ENCODE results near the gene ARHGAP45. TPM values are rescaled to one million over a fixed set of nuclear protein-coding genes. Genes with fewer than 3 reads are reported as not detected.

ARHGAP45 gene
- total and polyA plus RNA-seq, 4 donors, result 7.4 to 38.6 (median 18.5) TPM

DNA sequence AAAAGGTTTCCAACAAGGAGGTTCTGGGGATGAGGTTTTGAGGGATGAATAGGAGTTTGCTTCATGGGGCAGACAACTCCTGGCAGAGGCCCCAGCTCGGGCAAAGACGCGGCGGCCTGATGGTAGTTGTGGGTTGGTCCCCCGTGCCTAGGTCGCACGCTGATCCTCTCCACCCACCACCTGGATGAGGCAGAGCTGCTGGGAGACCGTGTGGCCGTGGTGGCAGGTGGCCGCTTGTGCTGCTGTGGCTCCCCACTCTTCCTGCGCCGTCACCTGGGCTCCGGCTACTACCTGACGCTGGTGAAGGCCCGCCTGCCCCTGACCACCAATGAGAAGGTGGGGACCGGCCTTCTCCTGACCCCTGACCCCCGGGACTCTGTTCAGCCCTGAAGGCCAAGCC lies 15.2 kb upstream of the ARHGAP45 start:
- DNase-seq (peak in 1 of 2 donors; percentile 69), ATAC-seq (ENCODE audit: low FRiP score) (no peak)
- Histone ChIP-seq H3K27ac (ENCODE audit: low read depth in 1 of 2, low read length in 2 of 2) (no peak overlapping the region), H3K4me1 (ENCODE audit: control insufficient read depth in 1 of 2, insufficient read depth in 2 of 2, low read length in 2 of 2) (no peaks in the 10 kb centered on the region), H3K9me3 (ENCODE audit: control insufficient read depth, low read length) (no peaks in the 10 kb centered on the region), H3K36me3 (ENCODE audit: control insufficient read depth in 1 of 2, insufficient read depth in 2 of 2, low read length in 1 of 2) (no peaks in the 10 kb centered on the region), H3K4me3 (ENCODE audit: low read length in 2 of 2) (no peak overlapping the region), H3K27me3 (ENCODE audit: control insufficient read depth in 1 of 2, insufficient read depth in 2 of 2, low read length in 1 of 2) (no peaks in the 10 kb centered on the region)
- WGBS, 2 donors, result 86 to 90% methylated on average over 17 of the region's 17 CpGs
- intact Hi-C loops (cut with DNase I), result no loop called here

- Histone ChIP-seq H3K27ac (ENCODE audit: low read depth in 1 of 2, low read length in 2 of 2) (no peak overlapping the region), H3K27me3 (ENCODE audit: control insufficient read depth in 1 of 2, insufficient read depth in 2 of 2, low read length in 1 of 2) (no peaks in the 10 kb centered on the region), H3K36me3 (ENCODE audit: control insufficient read depth in 1 of 2, insufficient read depth in 2 of 2, low read length in 1 of 2) (no peaks in the 10 kb centered on the region), H3K4me3 (ENCODE audit: low read length in 2 of 2) (no peak overlapping the region), H3K4me1 (ENCODE audit: control insufficient read depth in 1 of 2, insufficient read depth in 2 of 2, low read length in 2 of 2) (no peaks in the 10 kb centered on the region), H3K9me3 (ENCODE audit: control insufficient read depth, low read length) (peaks cover 5% of the 10 kb centered on the region)
- no peak for DNase-seq
- intact Hi-C loops (cut with DNase I), result no loop called here
- 74 to 82% methylated on average over 2 to 5 of the region's 5 CpGs for WGBS, 2 donors
- ATAC-seq (ENCODE audit: low FRiP score), result no peak
Observed at GRCh38 chr19:1052349-1052975, 14.5 kb upstream of the ARHGAP45 start.

DNA sequence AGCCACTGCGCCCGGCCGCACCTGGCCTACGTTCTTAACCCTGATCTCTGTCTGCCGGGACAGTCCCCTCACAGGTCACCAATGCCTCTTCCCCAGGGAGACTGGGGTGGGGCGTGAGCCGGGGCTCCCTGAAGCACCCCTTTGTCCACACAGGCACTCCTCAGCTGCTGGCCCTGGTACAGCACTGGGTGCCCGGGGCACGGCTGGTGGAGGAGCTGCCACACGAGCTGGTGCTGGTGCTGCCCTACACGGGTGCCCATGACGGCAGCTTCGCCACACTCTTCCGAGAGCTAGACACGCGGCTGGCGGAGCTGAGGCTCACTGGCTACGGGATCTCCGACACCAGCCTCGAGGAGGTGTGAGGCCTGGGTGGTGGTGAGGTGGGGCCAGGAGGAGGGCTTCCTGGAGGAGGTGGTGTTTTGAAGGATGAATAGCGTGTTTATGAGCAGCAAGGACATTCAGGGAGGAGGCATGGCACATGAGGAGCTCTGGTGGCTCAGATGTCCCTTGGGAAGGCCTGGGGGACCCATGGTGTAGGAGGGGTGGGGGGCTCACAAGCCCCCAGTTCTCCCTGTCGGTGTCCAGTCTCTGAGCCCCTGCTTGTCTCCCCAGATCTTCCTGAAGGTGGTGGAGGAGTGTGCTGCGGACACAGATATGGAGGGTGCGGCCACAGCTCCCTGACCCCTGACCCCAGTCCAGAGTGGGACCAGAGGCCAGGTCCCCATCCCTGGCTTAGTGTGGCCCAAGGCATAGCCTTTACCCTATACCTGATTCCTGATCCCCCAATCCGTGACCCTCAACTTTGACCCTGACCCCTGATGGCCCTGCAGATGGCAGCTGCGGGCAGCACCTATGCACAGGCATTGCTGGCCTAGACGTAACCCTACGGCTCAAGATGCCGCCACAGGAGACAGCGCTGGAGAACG lies 13.5 kb upstream of the ARHGAP45 start:
- intact Hi-C loops (cut with DNase I), result no loop called here
- no peak for ATAC-seq (ENCODE audit: low FRiP score)

GRCh38 chr19:1054102-1055027 lies 12.6 kb upstream of the ARHGAP45 start:
- intact Hi-C loops (cut with DNase I), result no loop called here
- Histone ChIP-seq H3K4me1 (ENCODE audit: control insufficient read depth in 1 of 2, insufficient read depth in 2 of 2, low read length in 2 of 2) (no peaks in the 10 kb centered on the region), H3K27ac (ENCODE audit: low read depth in 1 of 2, low read length in 2 of 2) (no peak overlapping the region), H3K27me3 (ENCODE audit: control insufficient read depth in 1 of 2, insufficient read depth in 2 of 2, low read length in 1 of 2) (no peaks in the 10 kb centered on the region), H3K9me3 (ENCODE audit: control insufficient read depth, low read length) (peaks cover 7% of the 10 kb centered on the region), H3K36me3 (ENCODE audit: control insufficient read depth in 1 of 2, insufficient read depth in 2 of 2, low read length in 1 of 2) (no peaks in the 10 kb centered on the region), H3K4me3 (ENCODE audit: low read length in 2 of 2) (no peak overlapping the region)
- ATAC-seq (ENCODE audit: low FRiP score) (no peak), DNase-seq (no peak)
- 94 to 96% methylated on average over 28 of the region's 28 CpGs for WGBS, 2 donors

More for the DNA sequence above, 13.5 kb upstream of the ARHGAP45 start:
- Histone ChIP-seq H3K4me1 (ENCODE audit: control insufficient read depth in 1 of 2, insufficient read depth in 2 of 2, low read length in 2 of 2) (no peaks in the 10 kb centered on the region), H3K9me3 (ENCODE audit: control insufficient read depth, low read length) (peaks cover 7% of the 10 kb centered on the region), H3K27me3 (ENCODE audit: control insufficient read depth in 1 of 2, insufficient read depth in 2 of 2, low read length in 1 of 2) (no peaks in the 10 kb centered on the region), H3K36me3 (ENCODE audit: control insufficient read depth in 1 of 2, insufficient read depth in 2 of 2, low read length in 1 of 2) (no peaks in the 10 kb centered on the region), H3K27ac (ENCODE audit: low read depth in 1 of 2, low read length in 2 of 2) (no peak overlapping the region), H3K4me3 (ENCODE audit: low read length in 2 of 2) (no peak overlapping the region)
- peak in 1 of 2 donors; percentile 68 for DNase-seq
- WGBS, 2 donors, result 91 to 92% methylated on average over 29 to 31 of the region's 31 CpGs

GRCh38 chr19:1055028-1055425 lies 11.9 kb upstream of the ARHGAP45 start:
- no peaks in the 10 kb centered on the region for H3K4me1 ChIP-seq (ENCODE audit: control insufficient read depth in 1 of 2, insufficient read depth in 2 of 2, low read length in 2 of 2)
- no peaks in the 10 kb centered on the region for H3K27me3 ChIP-seq (ENCODE audit: control insufficient read depth in 1 of 2, insufficient read depth in 2 of 2, low read length in 1 of 2)
- H3K9me3 ChIP-seq (ENCODE audit: control insufficient read depth, low read length), result peaks cover 7% of the 10 kb centered on the region
- ATAC-seq (ENCODE audit: low FRiP score) (no peak), DNase-seq (no peak)
- no peak overlapping the region for H3K4me3 ChIP-seq (ENCODE audit: low read length in 2 of 2)
- 92 to 94% methylated on average over 14 of the region's 14 CpGs for WGBS, 2 donors
- no peak overlapping the region for H3K27ac ChIP-seq (ENCODE audit: low read depth in 1 of 2, low read length in 2 of 2)
- no peaks in the 10 kb centered on the region for H3K36me3 ChIP-seq (ENCODE audit: control insufficient read depth in 1 of 2, insufficient read depth in 2 of 2, low read length in 1 of 2)
- intact Hi-C loops (cut with DNase I), result no loop called here

DNA sequence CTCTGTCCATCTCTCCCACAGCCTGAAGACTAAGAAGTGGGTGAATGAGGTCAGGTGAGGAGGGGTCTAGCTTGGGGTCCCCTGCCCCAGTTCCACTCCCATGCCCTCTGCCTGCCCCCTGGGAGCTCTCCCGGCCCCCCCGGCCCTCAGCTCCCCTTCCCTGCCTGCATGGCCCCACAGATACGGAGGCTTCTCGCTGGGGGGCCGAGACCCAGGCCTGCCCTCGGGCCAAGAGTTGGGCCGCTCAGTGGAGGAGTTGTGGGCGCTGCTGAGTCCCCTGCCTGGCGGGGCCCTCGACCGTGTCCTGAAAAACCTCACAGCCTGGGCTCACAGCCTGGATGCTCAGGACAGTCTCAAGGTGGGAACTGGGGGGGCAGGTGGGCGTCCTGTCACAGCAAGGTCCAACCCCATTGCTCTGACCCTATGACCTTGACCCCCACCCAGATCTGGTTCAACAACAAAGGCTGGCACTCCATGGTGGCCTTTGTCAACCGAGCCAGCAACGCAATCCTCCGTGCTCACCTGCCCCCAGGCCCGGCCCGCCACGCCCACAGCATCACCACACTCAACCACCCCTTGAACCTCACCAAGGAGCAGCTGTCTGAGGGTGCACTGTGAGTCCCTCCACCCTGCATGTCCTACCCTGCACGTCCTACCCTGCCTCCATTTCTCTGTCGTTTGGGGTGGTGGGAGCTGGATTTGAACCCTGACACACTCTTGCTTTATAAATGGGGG lies 10.9 kb upstream of the ARHGAP45 start:
- WGBS, 2 donors, result 96 to 97% methylated on average over 20 of the region's 20 CpGs
- Histone ChIP-seq H3K27ac (ENCODE audit: low read depth in 1 of 2, low read length in 2 of 2) (no peak overlapping the region), H3K4me3 (ENCODE audit: low read length in 2 of 2) (no peak overlapping the region), H3K27me3 (ENCODE audit: control insufficient read depth in 1 of 2, insufficient read depth in 2 of 2, low read length in 1 of 2) (no peaks in the 10 kb centered on the region), H3K4me1 (ENCODE audit: control insufficient read depth in 1 of 2, insufficient read depth in 2 of 2, low read length in 2 of 2) (no peaks in the 10 kb centered on the region), H3K9me3 (ENCODE audit: control insufficient read depth, low read length) (peaks cover 7% of the 10 kb centered on the region), H3K36me3 (ENCODE audit: control insufficient read depth in 1 of 2, insufficient read depth in 2 of 2, low read length in 1 of 2) (no peaks in the 10 kb centered on the region)
- intact Hi-C loops (cut with DNase I), result no loop called here
- DNase-seq, result no peak
- no peak for ATAC-seq (ENCODE audit: low FRiP score)

GRCh38 chr19:1057176-1057855 lies 9.7 kb upstream of the ARHGAP45 start:
- no peaks in the 10 kb centered on the region for H3K4me1 ChIP-seq (ENCODE audit: control insufficient read depth in 1 of 2, insufficient read depth in 2 of 2, low read length in 2 of 2)
- WGBS, 2 donors, result 49 to 56% methylated on average over 3 of the region's 3 CpGs
- H3K9me3 ChIP-seq (ENCODE audit: control insufficient read depth, low read length), result peaks cover 7% of the 10 kb centered on the region

More at GRCh38 chr19:1057176-1057855, 9.7 kb upstream of the ARHGAP45 start:
- Histone ChIP-seq H3K27ac (ENCODE audit: low read depth in 1 of 2, low read length in 2 of 2) (no peak overlapping the region), H3K4me3 (ENCODE audit: low read length in 2 of 2) (no peak overlapping the region), H3K27me3 (ENCODE audit: control insufficient read depth in 1 of 2, insufficient read depth in 2 of 2, low read length in 1 of 2) (no peaks in the 10 kb centered on the region), H3K36me3 (ENCODE audit: control insufficient read depth in 1 of 2, insufficient read depth in 2 of 2, low read length in 1 of 2) (no peaks in the 10 kb centered on the region)
- no peak for ATAC-seq (ENCODE audit: low FRiP score)
- intact Hi-C loops (cut with DNase I), result no loop called here
- no peak for DNase-seq

All from aorta (tissue), 5 donors.